ENCODE results near the gene ELF1. TPM values are rescaled to one million over a fixed set of nuclear protein-coding genes. Genes with fewer than 3 reads are reported as not detected.

ELF1 gene
- total RNA-seq, 2 experiments from 2014 or later: 159 to 169 TPM

DNA sequence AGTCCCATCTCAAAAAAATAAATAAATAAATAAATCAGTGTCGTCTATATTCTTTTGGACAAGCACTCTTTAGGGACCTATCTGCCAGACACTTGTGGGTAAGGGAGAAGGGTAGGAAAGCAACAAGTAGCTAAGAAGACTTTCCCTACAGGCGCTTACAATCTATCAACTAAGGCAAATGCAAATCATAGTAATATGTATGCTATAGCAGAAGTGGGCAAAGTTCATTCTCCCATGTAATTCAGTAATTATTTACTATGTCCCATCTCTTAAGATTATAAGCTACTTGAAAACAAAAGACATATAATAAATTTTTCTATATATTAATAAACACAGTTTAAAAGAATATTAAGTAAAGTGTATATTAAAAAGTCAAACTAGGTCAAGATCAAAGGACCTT is 16.5 kb downstream of the ELF1 start:
- Mint-ChIP-seq H3K9me3 (no peaks in the 10 kb centered on the region), H3K27ac (no peak overlapping the region), H3K27me3 (no peaks in the 10 kb centered on the region), H3K36me3 (ENCODE audit: low read depth) (peaks cover 52% of the 10 kb centered on the region), H3K4me3 (no peak overlapping the region), H3K4me1 (peaks cover 76% of the 10 kb centered on the region)
- POLR2A ChIA-PET: interaction anchor here (0.6 to 2.8 kb wide), 11 partner anchors 10 to 24 kb away, joined by 3 to 24 read pairs (median 6); partner anchors contain the start of gene ELF1
- DNase-seq: no peak
- CTCF ChIA-PET: interaction anchor here (0.7 to 2.3 kb wide), 7 partner anchors 9 to 58 kb away, joined by 4 to 6 read pairs (median 6); no protein-coding TSS in a partner anchor

DNA sequence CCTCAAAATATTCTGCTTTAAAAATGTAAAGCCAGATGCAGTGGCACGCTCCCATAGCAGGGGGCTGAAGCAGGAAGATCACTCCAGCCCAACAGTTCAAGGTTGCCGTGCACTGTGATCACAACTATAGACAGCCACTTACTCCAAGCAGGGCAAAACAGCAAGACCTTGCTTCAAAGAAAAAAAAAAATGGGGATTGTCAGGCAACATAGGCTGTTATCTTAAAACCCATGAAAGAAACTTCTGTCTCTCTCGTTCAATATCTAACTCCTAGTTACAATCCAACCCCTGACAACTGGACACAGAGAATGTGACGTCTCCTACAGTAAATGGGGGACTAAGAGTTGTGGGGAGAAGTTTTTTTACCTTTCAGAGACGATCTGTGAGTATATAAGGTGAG is 17.4 kb downstream of the ELF1 start:
- Mint-ChIP-seq H3K9me3 (no peaks in the 10 kb centered on the region), H3K36me3 (ENCODE audit: low read depth) (peaks cover 54% of the 10 kb centered on the region), H3K4me1 (peaks cover 72% of the 10 kb centered on the region), H3K27ac (no peak overlapping the region), H3K27me3 (no peaks in the 10 kb centered on the region), H3K4me3 (no peak overlapping the region)
- DNase-seq: no peak
- POLR2A ChIA-PET: interaction anchor here (0.9 to 2.8 kb wide), 5 partner anchors 11 to 19 kb away, joined by 3 to 24 read pairs (median 7); no protein-coding TSS in a partner anchor
- CTCF ChIA-PET: interaction anchor here (1.5 to 2.3 kb wide), 4 partner anchors 11 to 59 kb away, joined by 4 to 6 read pairs (median 6); no protein-coding TSS in a partner anchor

DNA sequence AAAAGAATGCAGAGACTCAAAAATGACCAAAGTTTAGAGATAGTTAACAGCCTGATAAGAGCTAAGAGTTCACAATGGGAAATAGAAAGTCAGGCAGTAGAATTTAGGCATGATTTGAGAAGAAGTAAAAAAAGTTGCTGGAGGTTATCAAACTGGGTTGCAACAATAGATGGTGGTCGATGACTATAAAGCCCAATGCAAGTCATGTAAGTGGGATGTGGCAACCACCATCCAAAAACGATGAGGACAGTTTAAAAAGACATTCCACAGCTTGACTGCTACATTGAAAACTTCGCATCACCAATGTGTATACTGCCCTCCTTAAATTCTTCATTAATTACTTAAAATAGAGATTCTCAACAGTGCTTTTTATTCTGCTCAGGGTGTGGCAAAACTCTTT is 19.7 kb downstream of the ELF1 start:
- Mint-ChIP-seq H3K4me1 (peaks cover 77% of the 10 kb centered on the region), H3K9me3 (no peaks in the 10 kb centered on the region), H3K4me3 (no peak overlapping the region), H3K27me3 (no peaks in the 10 kb centered on the region), H3K27ac (no peak overlapping the region), H3K36me3 (ENCODE audit: low read depth) (peaks cover 63% of the 10 kb centered on the region)
- ChIA-PET CTCF (no interaction called here), POLR2A (interaction anchor here (0.9 kb wide), 1 partner anchor 19 kb away, joined by 3 read pairs; no protein-coding TSS in a partner anchor)
- no peak for DNase-seq

DNA sequence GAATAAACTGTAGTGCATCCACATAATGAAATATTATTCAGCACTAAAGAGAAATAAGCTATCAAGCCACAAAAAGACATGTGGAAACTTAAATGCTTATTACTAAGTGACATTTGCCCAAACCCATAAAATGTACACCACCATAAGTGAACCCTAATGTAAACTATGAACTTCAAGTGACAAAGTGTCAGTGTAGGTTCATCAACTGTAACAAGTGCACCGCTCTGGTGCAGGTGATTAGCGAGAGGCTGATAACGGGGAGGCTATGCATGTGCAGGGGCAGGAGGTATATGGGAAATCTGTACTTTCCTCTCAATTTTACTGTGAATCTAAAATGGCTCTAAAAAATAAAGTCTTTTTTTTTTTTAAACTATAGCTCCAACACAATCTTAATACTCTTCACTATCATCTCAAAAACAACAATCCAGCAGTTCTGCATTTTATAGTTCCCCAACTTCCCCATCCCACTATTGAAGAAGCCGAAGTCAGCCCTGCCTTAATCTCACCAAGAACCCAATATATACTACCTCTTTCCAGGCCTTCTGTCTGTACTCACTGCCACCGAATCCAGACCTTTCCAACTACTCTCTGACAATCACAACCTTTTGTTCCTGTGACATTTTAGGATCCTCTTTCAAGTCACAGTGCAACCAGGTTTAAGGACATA is 22.6 kb downstream of the ELF1 start:
- no peaks in the 10 kb centered on the region for H3K9me3 Mint-ChIP-seq
- no peaks in the 10 kb centered on the region for H3K27me3 Mint-ChIP-seq
- peaks cover 64% of the 10 kb centered on the region for H3K36me3 Mint-ChIP-seq (ENCODE audit: low read depth)
- peaks cover 82% of the 10 kb centered on the region for H3K4me1 Mint-ChIP-seq
- POLR2A ChIA-PET: interaction anchor here (1.3 to 3.1 kb wide), 6 partner anchors 9 to 21 kb away, joined by 5 to 33 read pairs (median 12); partner anchors contain the start of gene ELF1
- H3K27ac Mint-ChIP-seq: peak overlapping the region; percentile 58
- no peak overlapping the region for H3K4me3 Mint-ChIP-seq
- DNase-seq: no peak
- CTCF ChIA-PET: interaction anchor here (1.7 kb wide), 1 partner anchor 10 kb away, joined by 8 read pairs; no protein-coding TSS in a partner anchor

DNA sequence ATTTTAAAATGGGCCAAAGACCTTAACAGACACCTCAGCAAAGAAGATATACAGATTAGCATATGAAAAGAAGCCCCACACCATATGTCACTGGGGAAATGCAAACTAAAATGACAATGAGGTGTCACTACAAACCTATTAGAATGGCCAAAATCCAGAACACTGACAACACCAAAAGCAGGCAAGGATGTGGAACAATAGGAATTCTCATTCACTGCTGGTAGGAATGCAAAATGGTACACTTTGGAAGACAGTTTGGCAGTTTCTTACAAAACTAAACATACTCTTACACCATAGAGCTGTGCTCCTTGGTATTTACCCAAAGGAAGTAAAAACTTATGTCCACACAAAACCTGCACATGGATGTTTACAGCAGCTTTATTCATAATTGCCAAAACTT is 23.1 kb downstream of the ELF1 start:
- Mint-ChIP-seq H3K27me3 (no peaks in the 10 kb centered on the region), H3K36me3 (ENCODE audit: low read depth) (peaks cover 59% of the 10 kb centered on the region), H3K9me3 (no peaks in the 10 kb centered on the region), H3K4me1 (peaks cover 79% of the 10 kb centered on the region), H3K27ac (peak overlapping the region; percentile 58), H3K4me3 (no peak overlapping the region)
- no peak for DNase-seq
- ChIA-PET CTCF (interaction anchor here (1.7 kb wide), 1 partner anchor 9 kb away, joined by 8 read pairs; no protein-coding TSS in a partner anchor), POLR2A (interaction anchor here (1.4 to 3.1 kb wide), 7 partner anchors 8 to 22 kb away, joined by 5 to 33 read pairs (median 6); partner anchors contain the start of gene ELF1)

DNA sequence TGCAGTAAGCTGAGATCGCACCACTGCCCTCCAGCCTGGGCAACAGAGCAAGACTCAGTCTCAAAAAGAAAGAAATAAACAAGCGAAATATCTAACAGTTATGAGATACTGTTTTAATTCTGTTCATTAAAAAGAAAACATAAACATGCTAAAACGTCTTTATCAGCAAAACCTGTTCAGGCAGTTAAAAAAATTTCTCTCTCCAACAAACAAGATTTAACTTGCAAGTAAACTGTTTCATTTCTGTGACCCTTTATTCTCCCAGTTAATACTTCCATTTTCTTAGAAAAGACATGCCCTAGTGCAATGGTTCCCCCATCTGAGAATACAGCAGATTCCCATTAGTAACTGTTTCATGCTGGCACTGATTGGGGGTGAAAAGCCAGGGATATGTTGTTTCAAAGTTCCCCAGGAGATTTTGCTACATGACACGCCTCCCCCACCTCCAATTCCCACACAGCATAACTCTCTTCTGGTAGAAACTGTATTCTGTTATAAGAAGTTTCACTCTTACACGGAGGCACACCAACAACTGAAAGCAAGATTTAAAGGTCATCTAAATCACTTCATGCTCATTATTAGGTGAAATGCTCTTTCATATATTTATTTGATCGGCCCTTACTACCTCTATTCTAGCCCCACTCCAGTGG is 24.4 kb downstream of the ELF1 start:
- peaks cover 81% of the 10 kb centered on the region for H3K4me1 Mint-ChIP-seq
- no peaks in the 10 kb centered on the region for H3K9me3 Mint-ChIP-seq
- peak overlapping the region; percentile 39 for H3K4me3 Mint-ChIP-seq
- DNase-seq: no peak
- peaks cover 50% of the 10 kb centered on the region for H3K36me3 Mint-ChIP-seq (ENCODE audit: low read depth)
- H3K27ac Mint-ChIP-seq: peak overlapping the region; percentile 44
- ChIA-PET POLR2A (interaction anchor here (0.9 to 3.1 kb wide), 6 partner anchors 9 to 65 kb away, joined by 3 to 33 read pairs (median 6); partner anchors contain the start of gene ELF1), CTCF (interaction anchor here (1.1 to 1.7 kb wide), 3 partner anchors 8 to 60 kb away, joined by 3 to 8 read pairs (median 3); no protein-coding TSS in a partner anchor)
- H3K27me3 Mint-ChIP-seq: no peaks in the 10 kb centered on the region

DNA sequence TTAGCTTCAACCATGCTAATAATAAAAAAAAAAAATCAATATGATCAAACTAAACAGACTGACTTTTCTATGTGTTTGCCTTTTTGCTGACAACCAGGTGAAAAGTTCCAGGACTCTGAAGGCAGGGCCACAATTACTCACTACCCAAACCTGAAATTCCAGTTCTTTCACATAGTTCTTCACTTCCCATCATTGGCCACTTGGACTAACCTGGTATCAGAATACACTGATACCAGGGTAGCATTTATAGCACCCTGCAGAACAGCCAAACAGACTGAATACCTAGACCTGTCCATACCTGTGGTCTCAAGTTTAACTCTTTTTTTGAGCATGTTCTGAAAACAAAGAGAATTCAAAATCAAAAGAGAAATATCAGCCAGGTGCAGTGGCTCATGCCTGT is 25.1 kb downstream of the ELF1 start:
- Mint-ChIP-seq H3K27ac (peak overlapping the region; percentile 44), H3K4me3 (no peak overlapping the region), H3K27me3 (no peaks in the 10 kb centered on the region), H3K9me3 (no peaks in the 10 kb centered on the region), H3K36me3 (ENCODE audit: low read depth) (peaks cover 45% of the 10 kb centered on the region), H3K4me1 (peaks cover 77% of the 10 kb centered on the region)
- ChIA-PET POLR2A (interaction anchor here (0.8 to 3.1 kb wide), 7 partner anchors 8 to 24 kb away, joined by 4 to 33 read pairs (median 10); partner anchors contain the start of gene ELF1), CTCF (interaction anchor here (0.7 to 1.0 kb wide), 3 partner anchors 11 to 24 kb away, joined by 3 to 4 read pairs (median 3); no protein-coding TSS in a partner anchor)
- DNase-seq: no peak

DNA sequence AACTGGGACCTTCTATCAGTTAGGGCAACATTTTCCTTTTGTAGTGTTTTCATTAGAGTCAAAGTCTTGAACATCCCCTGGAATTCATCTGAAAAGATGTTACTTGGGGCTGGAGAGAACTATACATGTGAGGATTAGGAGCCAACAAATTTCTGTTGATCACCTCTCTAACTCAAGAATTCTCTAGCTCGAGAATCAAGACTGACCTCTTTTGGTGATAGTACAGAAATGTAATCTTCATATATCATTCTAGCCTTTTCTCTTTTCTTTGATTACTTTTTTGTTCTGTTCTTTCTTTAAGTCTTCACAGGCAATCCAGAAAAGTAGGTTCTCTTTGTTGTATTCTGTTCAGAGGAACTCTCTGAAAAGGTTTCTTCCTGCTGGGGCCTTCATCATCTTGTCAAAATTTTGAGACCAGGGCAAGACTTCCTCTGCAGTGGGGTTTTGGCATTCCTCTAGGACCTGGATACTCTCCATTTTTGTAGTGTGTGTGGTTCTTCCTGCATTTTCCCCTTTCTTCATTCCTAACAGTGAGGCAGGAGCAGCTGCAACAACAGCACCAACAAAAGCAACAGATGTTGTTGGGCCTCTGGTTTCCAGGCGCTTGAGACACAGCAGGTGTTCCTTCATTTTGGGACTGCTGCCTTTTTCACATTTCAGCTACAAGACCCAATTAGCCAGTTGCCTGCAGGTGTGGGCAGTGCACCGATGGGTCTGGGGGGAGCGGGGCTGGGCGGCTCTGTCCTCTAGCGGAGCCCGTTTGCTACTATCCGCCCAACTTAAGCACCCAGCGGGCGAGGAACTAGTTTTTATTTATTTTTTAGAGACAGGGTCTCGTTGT is 26.2 kb downstream of the ELF1 start:
- ChIA-PET POLR2A (interaction anchor here (0.6 to 2.3 kb wide), 8 partner anchors 8 to 26 kb away, joined by 3 to 15 read pairs (median 6); partner anchors contain the start of gene ELF1), CTCF (interaction anchor here (0.7 to 2.2 kb wide), 5 partner anchors 10 to 25 kb away, joined by 3 to 9 read pairs (median 4); no protein-coding TSS in a partner anchor)
- H3K9me3 Mint-ChIP-seq: no peaks in the 10 kb centered on the region
- no peaks in the 10 kb centered on the region for H3K27me3 Mint-ChIP-seq
- peak overlapping the region; percentile 61 for H3K27ac Mint-ChIP-seq
- H3K36me3 Mint-ChIP-seq (ENCODE audit: low read depth): peaks cover 44% of the 10 kb centered on the region
- H3K4me3 Mint-ChIP-seq: no peak overlapping the region
- H3K4me1 Mint-ChIP-seq: peaks cover 79% of the 10 kb centered on the region
- DNase-seq: no peak

DNA sequence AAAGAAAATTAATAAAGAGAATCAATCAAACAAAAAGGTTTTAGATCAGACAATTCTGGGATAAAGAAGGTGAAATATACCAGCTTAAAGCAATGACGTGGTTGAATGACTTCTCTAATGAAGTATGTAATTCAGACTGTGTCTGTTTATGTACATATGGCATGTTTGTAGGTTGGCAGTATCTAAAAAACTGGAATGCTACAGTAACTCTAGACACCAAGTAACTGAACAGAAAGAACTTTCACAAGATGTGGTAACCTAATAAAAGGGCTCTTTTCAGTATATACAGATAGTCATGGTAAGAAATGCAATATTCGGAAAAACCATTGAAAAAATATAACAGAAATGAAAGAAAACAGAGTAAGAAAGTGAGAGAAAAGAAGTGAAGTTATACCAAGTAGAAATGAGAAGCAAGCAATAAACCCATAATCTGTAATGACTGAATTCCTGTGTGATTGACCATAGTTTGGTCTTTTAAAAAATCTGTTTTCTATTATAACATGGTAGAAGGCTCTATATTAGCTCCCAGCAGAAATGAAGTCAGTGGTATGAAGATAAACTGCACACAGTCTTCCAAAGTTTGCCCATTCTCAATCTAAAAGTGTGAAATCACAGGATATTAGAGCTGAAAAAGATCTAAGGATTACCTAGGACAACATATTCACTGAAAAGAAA is 31.4 kb downstream of the ELF1 start:
- H3K9me3 Mint-ChIP-seq: no peaks in the 10 kb centered on the region
- peaks cover 74% of the 10 kb centered on the region for H3K4me1 Mint-ChIP-seq
- ChIA-PET CTCF (no interaction called here), POLR2A (interaction anchor here (1.2 to 7.7 kb wide), 4 partner anchors 8 to 30 kb away, joined by 4 to 128 read pairs (median 50); partner anchors contain the start of gene ELF1)
- peaks cover 24% of the 10 kb centered on the region for H3K36me3 Mint-ChIP-seq (ENCODE audit: low read depth)
- H3K27me3 Mint-ChIP-seq: no peaks in the 10 kb centered on the region
- DNase-seq: no peak
- no peak overlapping the region for H3K4me3 Mint-ChIP-seq
- peak overlapping the region; percentile 27 for H3K27ac Mint-ChIP-seq

DNA sequence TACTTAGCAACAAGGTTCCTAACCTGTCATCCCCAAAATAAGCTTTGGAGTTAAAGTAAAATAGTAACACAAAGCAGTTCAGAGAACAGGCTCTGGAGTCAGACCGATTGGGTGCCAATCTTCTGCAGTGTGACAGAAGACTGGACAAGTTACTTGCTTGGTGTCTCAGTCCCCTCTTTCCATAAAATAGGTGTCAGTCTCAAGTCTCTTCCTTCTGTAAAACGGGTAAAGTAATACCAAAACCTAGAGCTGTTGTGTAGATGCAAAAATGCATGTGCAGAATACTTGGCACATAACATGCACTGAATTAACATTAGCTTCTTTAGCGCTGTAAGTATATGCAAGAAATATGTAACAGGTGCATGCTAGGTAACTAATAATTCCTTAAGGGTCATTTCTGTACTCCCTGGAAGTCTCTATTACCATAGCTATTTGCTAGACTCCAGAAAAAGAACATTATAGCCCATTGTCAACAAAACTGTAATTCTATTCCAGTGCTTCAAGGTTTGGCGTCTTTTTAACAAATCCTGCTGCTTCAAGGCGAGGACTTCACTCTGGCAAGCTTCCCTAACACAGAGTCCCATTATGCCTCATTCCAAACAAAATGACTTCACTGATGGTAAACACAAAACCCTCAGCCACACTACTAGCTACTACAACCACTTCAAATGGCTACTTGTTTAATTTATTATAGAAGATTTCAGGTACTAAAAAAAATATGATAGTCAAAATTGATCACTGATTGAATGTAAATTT is 32.8 kb downstream of the ELF1 start:
- peak overlapping the region; percentile 92 for H3K27ac Mint-ChIP-seq
- POLR2A ChIA-PET: interaction anchor here (0.8 to 7.7 kb wide), 11 partner anchors 9 to 74 kb away, joined by 3 to 128 read pairs (median 10); partner anchors contain the start of gene ELF1
- no peaks in the 10 kb centered on the region for H3K27me3 Mint-ChIP-seq

More for the DNA sequence above, 32.8 kb downstream of the ELF1 start:
- Mint-ChIP-seq H3K9me3 (no peaks in the 10 kb centered on the region), H3K4me1 (peaks cover 64% of the 10 kb centered on the region), H3K36me3 (ENCODE audit: low read depth) (peaks cover 29% of the 10 kb centered on the region), H3K4me3 (peak overlapping the region; percentile 88)
- DNase-seq: no peak
- CTCF ChIA-PET: interaction anchor here (0.9 to 2.6 kb wide), 8 partner anchors 9 to 70 kb away, joined by 3 to 14 read pairs (median 4); partner anchors contain the start of gene ELF1

Measured in activated CD4-positive, alpha-beta memory T cell treated with anti-CD3 and anti-CD28 coated beads, Interleukin-2, amount 10 ng/mL, durations not matched to agents 7 days and 5 days (primary cell).